Stimulated activated CD8-positive, alpha-beta memory T cell treated with anti-CD3 and anti-CD28 coated beads, Interleukin-4, amount 100 ng/mL, for 24 hours (primary cell): Measurements from ENCODE around the gene SLC10A3.

Experiments
- DNase-seq: peaks from one replicate; pipeline ENCODE4 v3.0.0-alpha.2; 2020; ENCODE audit warnings: low read depth

SLC10A3 gene, protein sequence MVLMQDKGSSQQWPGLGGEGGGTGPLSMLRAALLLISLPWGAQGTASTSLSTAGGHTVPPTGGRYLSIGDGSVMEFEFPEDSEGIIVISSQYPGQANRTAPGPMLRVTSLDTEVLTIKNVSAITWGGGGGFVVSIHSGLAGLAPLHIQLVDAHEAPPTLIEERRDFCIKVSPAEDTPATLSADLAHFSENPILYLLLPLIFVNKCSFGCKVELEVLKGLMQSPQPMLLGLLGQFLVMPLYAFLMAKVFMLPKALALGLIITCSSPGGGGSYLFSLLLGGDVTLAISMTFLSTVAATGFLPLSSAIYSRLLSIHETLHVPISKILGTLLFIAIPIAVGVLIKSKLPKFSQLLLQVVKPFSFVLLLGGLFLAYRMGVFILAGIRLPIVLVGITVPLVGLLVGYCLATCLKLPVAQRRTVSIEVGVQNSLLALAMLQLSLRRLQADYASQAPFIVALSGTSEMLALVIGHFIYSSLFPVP

DNA sequence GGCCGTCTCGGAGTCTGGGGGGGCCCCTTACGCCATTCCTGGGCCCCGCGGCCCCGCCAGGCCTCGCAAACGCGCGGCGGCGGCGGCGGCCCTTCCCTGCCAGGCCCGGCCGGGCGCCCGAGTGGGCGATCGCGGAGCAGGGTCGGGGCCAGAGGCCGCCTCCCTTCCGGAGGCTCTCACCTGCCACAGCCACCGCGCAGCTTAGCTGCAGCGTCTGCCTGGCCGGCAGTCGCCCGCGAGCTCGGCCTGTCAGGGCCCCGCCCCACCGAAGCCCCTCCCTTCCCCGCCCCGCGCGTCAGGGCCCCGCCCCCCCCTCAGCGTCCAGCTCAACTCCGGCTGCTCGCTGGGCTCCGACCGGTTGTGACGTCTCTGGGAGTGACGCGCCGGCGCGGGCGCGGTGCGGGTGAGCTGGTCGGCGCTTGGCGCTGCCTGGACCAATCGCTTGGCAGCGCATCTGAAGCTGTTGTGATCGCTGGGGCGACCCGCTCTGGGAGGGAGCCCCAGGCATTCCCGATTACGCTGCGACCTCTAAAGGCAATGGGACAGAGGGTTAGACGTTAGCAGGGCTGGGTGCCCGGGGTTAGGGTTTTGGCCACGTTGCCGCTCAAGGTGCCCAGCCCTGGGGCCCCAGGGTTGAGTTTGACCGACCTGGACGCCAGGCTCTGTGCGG is at the start of gene SLC10A3:
SLC10A3 (minus strand) TSS at position 216 of the 670 bp plus-strand sequence. CDS start 1,689 bp downstream, outside the sequence.
- DNase-seq = peak; percentile 80

DNA sequence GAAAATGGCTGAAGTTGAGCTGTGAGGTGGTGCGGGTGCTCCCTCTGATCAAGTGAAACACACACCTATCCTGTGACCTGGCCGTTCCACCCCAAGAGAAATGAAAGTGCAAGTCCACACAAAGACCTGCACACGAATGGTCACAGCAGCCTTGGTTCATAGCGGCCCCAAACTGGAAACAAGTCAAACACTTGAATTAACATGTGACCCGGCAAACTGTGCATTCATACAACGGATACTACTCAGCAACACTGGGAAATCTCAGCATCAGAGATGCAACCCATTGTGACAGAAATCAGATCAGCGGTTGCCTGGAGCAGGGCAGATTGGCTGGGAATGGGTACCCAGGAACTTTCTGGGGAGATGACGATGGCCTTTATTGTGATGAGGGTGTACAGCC is 48.6 kb upstream of the SLC10A3 start:
- DNase-seq = no peak

DNA sequence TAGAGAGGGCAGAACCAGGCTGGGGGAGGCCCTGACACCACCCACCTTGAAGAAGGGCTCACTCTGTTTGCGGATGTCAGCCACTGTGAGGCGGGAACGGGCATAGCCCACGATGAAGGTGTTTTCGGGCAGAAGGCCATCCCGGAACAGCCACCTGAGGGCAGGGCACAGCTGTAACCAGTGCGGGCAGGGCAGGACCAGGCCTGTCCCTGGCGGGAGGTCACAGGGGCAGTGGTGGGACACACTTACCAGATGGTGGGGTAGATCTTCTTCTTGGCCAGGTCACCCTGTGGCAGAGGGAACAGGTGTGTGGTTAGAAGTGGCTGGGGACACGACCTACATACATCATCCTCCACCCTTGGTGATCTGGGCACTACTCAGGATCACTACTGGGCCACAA is 45.5 kb upstream of the SLC10A3 start:
- DNase-seq = no peak

DNA sequence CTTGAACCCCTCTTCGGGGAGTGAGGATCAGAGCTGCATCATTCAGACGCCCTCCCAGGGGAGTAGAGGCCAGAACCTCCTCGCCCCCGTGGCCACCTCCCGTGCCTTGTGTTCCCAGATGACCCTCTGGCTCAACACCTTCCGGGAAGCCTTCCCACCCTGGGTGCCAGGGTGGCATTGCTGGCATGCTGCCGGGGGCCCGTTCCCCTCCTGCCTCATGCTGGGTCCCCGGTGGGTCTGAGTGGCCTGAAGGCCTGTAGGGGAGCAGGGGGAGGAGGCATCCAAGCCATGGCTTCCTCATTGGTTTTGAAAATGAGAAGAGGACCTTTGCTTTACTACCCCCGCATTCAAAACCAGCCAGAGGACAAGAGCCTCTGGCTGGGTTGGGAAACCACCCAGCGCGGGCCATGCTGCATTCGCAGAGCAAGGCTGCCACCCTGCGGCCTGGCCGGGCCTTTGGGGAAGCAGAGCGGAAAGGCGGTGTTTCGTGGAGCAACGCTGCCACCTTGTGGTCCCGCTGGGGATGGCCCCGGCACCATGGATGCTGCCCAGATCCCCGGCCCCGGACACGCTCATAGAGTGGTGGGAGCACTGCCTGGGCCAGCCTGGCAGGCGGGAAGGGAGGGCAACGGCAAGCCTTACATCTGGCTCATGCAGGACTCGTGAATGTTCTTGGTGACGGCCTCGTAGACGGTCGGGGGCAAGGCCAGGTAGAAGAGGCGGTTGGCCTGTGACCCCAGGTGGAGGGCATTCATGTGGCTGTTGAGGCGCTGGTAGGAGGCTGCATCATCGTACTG is 44.3 kb upstream of the SLC10A3 start:
- peak; percentile 86 for DNase-seq

DNA sequence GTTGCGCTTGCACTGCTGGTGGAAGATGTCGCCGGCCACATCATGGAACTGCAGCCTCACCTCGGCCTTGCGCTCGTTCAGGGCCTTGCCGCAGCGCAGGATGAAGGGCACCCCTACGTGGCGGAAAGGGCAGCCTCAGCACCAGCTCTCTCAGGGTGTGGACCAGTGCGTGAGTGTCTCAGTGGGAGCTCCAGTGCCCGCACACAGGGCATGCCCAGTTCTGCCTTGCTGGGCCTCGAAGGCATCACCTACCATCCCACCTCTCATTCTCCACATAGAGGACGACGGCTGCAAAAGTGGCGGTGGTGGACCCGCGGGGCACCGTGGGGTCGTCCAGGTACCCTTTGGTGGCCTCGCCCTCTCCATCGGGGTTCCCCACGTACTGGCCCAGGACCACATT is 42.3 kb upstream of the SLC10A3 start:
- no peak for DNase-seq

DNA sequence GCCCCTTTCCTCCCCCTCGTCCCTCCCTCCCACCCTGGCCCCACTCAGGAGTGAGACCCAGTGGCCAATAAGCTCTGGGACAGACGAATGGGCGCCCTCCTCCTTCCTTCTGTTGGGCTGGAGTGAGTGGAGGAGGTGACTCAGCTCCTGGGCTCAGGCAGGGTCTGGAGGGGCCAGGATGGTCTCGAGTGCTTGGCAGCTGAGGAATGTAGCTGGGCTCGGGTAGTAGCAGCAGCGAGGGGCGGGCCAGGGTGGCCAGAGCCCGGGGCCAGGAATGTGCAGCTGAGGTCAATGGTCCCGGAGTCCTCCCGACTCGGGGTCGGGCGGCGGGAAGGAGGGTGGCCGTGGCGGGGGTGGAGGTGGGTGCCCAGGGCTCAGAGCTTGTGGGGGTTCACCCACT is 41.2 kb upstream of the SLC10A3 start:
- no peak for DNase-seq

DNA sequence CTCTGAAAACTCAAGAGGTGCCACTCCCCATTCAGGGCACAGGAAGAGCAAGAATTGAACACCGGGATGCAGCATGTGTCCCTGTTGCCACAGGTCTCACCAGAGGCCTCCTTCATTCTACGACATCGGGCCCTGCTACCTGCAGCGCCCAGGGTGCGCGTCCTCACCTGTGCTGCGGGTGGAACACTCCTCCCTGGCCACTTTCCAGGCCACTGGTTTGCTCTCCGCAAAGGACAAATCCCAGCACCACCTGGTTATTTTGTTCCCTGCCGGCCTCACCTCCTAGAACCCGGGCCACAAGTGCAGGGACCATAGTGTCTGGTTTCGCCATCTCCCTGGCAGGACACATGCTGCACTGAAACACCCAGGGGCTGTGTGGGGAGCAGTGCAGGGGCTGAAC is 39.9 kb upstream of the SLC10A3 start:
- no peak for DNase-seq

DNA sequence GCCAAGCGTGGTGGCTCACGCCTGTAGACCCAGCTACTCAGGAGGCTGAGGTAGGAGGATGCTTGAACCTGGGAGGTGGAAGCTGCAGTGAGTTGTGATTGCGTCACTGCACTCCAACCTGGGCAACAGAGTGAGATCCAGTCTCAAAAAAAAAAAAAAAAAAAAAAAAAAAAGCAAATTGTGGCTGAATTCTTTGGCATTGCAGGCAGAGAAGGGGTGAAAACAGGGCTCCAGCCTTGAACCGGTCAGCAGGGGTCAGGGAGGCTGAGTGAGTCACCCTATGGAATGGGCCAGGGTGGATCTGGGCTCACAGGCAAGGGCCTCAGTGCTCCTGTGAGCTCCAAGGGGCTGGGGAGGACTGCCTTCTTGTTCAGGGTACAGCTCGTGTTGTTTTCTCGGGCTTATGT is 38.8 kb upstream of the SLC10A3 start:
- no peak for DNase-seq

DNA sequence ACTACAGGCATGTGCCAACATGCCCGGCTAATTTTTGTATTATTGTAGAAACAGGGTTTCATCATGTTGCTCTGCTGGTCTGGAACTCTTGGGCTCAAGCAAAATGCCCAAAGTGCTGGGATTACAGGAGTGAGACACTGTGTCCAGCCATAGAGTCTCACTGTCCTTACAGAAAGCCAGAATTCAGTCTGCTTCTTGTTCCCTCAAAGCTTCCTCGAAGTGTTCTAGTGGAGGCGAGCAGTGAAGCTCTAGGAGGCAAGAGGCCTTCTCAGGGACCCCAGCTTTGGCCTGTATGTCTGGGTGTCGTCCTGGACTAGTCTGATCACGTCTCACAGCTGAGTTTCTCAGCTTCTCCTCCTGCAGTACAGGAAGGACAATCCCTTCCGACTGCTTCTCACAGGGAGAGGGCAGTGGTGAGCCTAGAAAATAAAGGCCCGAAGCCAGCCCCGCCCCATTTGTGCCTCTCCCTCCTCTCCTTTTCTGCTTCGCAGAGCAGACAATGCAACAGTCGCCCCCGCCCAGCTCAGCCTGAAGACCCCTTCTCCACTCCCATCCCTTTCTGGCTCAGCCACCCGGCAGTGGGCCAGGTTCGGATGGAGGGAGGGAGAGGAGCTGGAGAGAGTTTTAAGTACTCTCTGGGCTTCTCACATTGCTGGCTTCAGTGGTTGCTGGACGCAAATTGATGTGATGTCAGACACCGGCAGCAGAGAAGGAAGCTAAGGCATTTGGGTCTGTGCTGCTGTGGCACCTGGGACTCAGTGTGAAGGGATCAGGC is 36.7 kb upstream of the SLC10A3 start:
- peak; percentile 35 for DNase-seq

DNA sequence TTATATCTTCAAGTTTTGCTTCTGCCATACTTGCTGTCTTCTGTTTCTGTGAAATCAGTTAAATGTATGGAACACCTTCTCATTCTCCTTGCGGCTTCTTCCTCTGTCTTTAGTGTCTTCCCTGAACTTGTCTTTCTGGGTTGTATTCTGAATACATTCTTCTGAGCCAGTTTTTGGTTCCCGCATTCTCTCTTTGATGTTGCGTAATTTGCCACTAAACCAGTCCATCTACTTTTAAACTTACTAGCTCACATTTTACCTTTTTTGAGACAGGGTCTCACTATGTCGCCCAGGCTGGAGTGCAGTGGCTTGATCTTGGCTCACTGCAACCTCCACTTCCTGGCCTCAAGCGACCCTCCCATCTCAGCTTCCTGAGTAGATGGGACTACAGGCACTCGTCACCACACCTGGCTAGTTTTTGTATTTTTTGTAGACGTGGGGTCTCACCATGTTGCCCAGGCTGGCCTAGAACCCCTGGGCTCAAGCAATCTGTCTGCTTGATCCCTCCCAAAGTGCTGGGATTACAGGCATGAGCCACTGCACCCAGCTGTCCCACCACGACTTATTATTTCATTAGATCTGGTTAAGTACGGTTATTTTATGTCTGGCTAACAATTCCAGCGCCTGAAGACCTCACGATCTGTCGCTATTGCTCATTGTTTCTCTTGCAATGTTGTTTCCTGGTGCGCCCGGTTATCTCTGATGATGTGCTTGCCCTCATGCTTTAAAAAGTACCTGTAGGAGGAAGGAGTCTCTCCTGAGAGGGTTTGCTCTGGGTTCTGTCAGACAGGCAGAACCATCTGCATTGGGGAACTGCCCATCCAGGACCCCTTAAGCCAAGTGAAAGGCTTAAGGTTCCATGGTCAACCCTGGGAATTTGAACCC is 35.4 kb upstream of the SLC10A3 start:
- no peak for DNase-seq

DNA sequence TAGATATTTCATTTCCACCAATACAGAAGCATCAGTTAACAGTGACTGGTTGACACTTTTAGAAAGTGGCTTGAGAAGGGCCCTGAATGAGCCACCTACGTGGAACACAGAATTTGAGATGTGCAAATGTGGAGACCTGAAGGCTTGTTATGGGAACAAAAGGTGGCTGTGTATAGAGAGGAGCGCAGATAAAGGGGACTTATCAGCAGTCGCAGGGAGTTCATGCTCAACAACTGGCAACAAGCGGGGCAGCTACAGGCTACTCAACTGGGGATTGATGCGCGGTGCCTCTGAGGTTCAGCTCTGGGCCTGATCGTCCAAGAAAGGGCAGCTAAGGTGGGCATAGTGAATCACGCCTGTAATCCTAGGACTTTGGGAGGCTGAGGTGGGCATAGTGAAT is 29.0 kb upstream of the SLC10A3 start:
- no peak for DNase-seq

DNA sequence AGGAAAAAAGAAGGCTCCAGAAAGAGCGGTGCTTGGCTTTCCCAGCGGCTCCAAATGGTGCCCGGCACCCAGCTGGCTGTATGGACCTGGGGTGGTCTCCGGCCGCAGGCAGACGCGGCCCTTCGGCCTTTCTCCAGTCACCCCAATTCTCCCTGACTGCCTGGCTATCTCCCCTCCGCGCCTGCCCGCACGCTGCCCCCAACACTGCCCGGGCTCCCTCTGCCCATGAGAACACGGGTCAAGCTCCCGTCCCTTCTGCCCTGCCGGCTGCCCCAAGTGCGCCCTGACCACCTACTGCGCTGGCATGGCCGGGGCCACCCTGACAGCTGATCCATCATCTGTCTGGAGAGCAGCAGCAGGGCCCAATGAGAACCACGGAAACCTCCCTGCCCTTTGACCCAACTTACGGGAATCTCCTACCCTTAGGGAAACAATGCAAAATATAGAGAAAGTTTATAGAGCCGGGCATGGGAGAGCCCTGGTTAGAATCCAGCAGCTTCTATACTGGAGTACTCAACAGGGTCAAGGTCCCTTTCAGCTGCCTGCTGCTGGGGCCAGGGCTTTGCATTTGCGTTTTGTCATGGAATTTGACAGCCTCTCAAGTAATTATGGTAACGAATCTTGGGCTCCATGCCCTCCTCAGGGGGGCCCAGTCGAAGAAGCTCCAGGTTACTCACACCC is 26.8 kb upstream of the SLC10A3 start:
- DNase-seq = no peak

DNA sequence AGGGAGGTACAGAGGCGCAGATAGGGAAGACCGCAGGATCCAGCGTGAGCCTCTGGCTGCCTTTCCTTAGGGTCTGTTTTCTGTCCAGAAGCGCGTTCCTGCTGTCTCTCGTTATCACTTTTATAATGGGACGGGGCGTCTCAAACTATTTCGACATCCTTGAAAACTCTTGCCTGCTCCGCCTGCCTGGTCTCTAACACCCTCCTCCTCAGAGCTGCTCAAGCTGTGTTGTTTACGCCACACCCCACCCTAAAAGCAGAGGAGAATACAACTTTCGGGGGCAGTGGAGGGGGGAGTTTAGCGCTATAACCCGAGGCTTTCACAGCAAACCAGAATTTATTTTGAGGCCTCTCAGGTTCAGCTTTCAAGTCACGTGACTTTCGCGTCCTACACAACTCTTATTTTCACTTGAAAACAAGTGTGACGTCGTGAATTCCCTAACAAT is 26.2 kb upstream of the SLC10A3 start:
- no peak for DNase-seq

DNA sequence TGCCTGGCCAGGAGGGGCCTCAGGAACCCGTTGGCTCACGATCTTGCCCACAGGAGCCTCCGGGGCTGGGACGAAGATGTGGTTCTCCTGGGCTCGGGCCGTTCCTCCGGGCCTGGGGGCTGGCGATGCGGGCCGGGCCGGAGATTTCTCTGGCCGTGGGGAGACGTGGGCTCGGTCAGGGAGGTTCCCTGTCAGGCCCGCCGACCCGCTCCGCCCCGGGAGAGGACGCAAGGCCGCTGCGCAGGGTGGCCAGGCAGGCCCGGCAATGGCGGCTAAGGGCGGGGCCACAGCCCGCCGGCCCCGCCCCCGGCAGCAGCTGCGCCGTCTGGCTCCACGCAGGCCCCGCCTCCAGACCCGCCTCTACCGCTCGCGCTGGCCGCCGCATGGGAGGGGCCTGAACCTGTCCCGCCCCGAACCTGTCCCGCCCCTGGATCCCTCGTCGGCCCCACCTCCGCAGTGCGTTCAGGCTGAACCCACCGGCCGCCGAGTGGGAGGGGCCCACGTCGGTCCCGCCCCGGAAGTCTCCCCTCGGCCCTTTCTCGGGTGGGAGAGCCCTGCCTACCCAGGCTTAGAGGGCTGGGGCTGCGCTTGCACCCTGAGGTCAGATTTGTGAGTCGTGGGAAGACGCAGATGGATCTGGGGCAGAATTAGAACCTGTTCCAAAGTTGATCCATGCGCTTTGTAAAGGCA is 25.7 kb upstream of the SLC10A3 start, which contains the start of gene FAM3A:
FAM3A (minus strand) TSS at position 267 of the 690 bp plus-strand sequence. CDS start 460 bp downstream, outside the sequence.
- peak; percentile 87 for DNase-seq

DNA sequence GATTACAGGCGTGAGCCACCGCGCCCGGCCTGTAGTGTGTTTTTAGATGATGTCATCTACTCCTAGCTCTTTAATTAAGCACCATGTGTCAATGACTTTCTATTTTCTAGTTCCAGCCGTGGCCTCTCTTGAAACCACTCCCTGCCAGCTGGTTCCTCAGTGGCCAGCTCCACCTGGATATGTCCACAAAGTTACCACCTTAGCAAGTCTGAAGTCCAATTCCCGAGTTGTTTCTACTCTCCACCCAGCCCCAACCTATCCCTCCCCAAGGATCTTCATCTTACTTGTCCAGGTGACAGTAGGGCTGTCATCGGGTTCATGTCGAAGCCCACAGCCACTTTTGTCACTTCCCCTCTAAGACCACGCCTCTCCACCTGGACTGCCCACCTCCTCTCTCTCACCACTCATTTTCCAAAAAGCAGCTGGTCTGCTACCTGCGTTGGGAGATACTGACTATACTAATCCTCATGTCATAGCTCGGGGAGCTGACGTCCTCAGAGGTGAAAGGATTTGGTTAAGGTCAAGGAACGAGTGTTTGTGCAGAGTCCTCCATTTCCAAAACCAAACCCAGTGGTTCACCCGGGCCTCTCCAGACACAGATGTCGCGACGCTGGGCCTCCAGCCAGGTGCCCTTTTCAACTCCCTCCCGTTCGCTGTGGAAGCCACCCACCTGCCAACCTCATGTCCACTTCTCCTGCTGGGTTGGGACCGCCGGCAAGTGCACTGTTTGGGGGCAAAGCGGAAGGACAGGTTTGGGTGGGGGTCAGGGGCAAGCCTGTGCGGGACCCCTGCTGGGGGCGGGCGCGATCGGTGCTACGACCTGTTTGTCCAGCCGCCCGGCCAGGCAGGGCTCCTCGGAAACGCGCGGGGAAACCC is 24.9 kb upstream of the SLC10A3 start:
- no peak for DNase-seq

DNA sequence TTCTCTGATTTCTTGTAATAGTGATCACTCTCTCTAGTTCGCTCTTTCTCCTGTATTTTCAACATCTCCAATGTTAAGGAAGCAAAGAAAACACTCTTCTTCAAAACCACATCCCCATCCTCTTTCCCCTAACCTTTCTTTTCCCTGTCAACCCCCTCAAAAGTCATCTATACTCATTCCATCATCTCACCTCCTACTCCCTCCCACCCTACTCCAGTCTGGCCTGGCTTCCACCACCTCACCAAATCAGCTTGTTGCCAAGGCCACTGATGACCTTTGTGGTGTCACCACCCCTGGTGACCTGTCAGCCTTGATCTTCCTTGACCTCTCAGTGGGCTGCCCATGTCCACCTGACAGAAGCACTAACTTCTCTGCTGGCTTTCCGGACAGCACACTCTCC is 23.3 kb upstream of the SLC10A3 start:
- no peak for DNase-seq

DNA sequence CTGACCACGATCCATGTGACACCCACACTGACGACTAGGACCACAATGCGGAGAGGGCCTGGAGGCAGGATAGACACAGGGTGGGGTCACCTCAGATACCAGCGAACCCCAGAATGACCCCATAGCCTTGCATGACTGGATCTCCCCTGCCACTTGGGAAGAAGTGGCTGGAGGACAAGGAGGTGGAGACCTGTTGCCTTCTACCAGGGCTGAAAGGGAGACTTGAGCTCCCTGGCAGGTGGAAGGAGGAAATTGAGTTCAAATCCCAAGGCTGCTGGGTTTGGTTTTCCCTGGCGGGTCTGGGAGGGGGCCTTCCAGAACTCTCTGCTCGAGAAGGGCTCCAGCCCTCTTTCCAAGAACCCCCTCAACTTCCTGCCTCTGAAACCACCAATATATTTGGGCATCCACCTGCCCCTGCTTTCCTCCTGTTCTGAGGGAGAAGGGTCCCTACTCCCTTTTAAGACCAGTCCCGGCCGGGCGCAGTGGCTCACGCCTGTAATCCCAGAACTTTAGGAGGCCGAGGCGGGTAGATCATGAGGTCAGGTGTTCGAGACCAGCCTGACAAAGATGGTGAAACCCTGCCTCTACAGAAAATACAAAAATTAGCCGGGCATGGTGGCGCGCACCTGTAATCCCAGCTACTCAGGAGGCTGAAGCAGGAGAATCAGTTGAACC is 22.6 kb upstream of the SLC10A3 start:
- no peak for DNase-seq

DNA sequence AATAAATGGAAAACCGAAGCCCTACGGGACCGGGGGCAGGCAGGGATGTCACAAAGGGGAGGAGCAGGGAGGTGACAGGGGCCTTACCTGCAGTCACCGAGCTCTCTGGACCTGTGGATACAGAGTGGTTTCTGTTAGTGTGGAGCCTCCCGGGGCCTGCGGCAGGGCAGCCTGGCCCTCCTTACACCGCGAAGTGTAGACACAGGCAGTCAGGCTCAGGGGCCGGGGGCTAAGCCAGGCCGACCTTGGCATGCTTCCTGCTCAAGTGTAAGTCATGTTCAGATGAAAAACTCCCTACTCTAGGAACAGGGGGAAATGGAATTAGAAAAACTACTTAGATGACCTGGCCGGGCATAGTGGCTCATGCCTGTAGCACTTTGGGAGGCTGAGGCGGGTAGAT is 21.3 kb upstream of the SLC10A3 start:
- DNase-seq = no peak
